H54 (cell line): ENCODE results near the gene FGD4.
"Not testable (repeated sequence)": the region's sequence is repeated elsewhere in the genome, so short reads cannot be mapped to it uniquely, and the experiment has no call there.

Experiments
- DNase-seq: peaks from one replicate; pipeline ENCODE4 v3.0.0; 2011; ENCODE audit warnings: low spot score, mixed read lengths; ENCODE audit not compliant: insufficient read length
- FAIRE-seq: peaks from 3 replicates; lab custom pipeline; 2011; peaks lifted over from hg19 to GRCh38; lab: Jason Lieb, UNC
- POLR2A ChIP-seq: IDR thresholded peaks from 2 replicates; pipeline ENCODE4 v1.6.1; 2011; ENCODE audit warnings: low read depth, mild to moderate bottlenecking, low read length

FGD4 gene

GRCh38 chr12:32504591-32504990 lies 105.2 kb downstream of the FGD4 start:
- FAIRE-seq (no peak), DNase-seq (no peak)
- no peak for TF ChIP-seq POLR2A

GRCh38 chr12:32505067-32505945 lies 105.9 kb downstream of the FGD4 start:
- TF ChIP-seq POLR2A: no peak
- FAIRE-seq: no peak
- no peak for DNase-seq

- DNase-seq, FAIRE-seq: not testable (repeated sequence)
Observed at GRCh38 chr12:32507096-32507941, 108.0 kb downstream of the FGD4 start.

GRCh38 chr12:32507942-32508320 lies 108.6 kb downstream of the FGD4 start:
- FAIRE-seq: no peak
- TF ChIP-seq POLR2A: no peak

GRCh38 chr12:32508626-32509025 lies 109.3 kb downstream of the FGD4 start:
- no peak for DNase-seq
- no peak for TF ChIP-seq POLR2A

More at GRCh38 chr12:32507942-32508320, 108.6 kb downstream of the FGD4 start:
- no peak for DNase-seq

GRCh38 chr12:32509328-32510091 lies 110.2 kb downstream of the FGD4 start:
- FAIRE-seq (no peak), DNase-seq (no peak)
- no peak for TF ChIP-seq POLR2A

More at GRCh38 chr12:32508626-32509025, 109.3 kb downstream of the FGD4 start:
- FAIRE-seq: no peak

GRCh38 chr12:32511976-32512375 lies 112.6 kb downstream of the FGD4 start:
- not testable (repeated sequence) for FAIRE-seq

GRCh38 chr12:32512379-32512778 lies 113.0 kb downstream of the FGD4 start:
- no peak for TF ChIP-seq POLR2A
- FAIRE-seq (no peak), DNase-seq (no peak)

More at GRCh38 chr12:32511976-32512375, 112.6 kb downstream of the FGD4 start:
- DNase-seq: not testable (repeated sequence)

GRCh38 chr12:32512910-32513309 lies 113.6 kb downstream of the FGD4 start:
- no peak for DNase-seq
- no peak for TF ChIP-seq POLR2A
- no peak for FAIRE-seq

GRCh38 chr12:32515137-32515873 lies 115.9 kb downstream of the FGD4 start:
- no peak for TF ChIP-seq POLR2A
- DNase-seq: no peak
- no peak for FAIRE-seq

GRCh38 chr12:32516230-32516629 lies 116.9 kb downstream of the FGD4 start:
- FAIRE-seq: no peak
- no peak for TF ChIP-seq POLR2A
- no peak for DNase-seq

GRCh38 chr12:32517966-32518365 lies 118.6 kb downstream of the FGD4 start:
- no peak for DNase-seq
- TF ChIP-seq POLR2A: no peak
- no peak for FAIRE-seq

- FAIRE-seq: no peak
- no peak for TF ChIP-seq POLR2A
- DNase-seq: no peak
Observed at GRCh38 chr12:32519047-32519446, 119.7 kb downstream of the FGD4 start.
